CD14-positive monocyte (primary cell): ENCODE data around the gene MED29. TPM values are rescaled to one million over a fixed set of nuclear protein-coding genes. Genes with fewer than 3 reads are reported as not detected.

ENCODE experiments used
- DNase-seq, 3 donors: peaks; one replicate each; pipeline ENCODE4 v3.0.0-alpha.2; 2011 to 2022
- H2AFZ ChIP-seq: 2 replicates; pipeline ENCODE4 v1.6.0; 2012; ENCODE audit warnings: mild to moderate bottlenecking, low read depth, low read length, inconsistent platforms; ENCODE audit not compliant: insufficient read depth, poor library complexity, severe bottlenecking
- H3K27ac ChIP-seq, 2 donors: 1 replicate in 1 of 2; 2 replicates in 1 of 2; pipeline ENCODE4 v1.5.1; 2012 to 2013; ENCODE audit warnings: low read length in 2 of 2, control low read depth in 1 of 2, inconsistent platforms in 1 of 2, low read depth in 1 of 2, mild to moderate bottlenecking in 1 of 2
- H3K27me3 ChIP-seq, 2 donors: one replicate each; pipeline versions ENCODE4 v1.6.0 to v1.6.1; 2011 to 2013; ENCODE audit warnings: low read length in 2 of 2; ENCODE audit not compliant: control insufficient read depth in 2 of 2, insufficient read depth in 2 of 2
- H3K36me3 ChIP-seq, 2 donors: replicated peaks in 1 of 2; 1 replicate in 1 of 2; 2 replicates in 1 of 2; pipeline versions ENCODE4 v1.5.1 to v1.6.1; 2012 to 2013; ENCODE audit warnings: low read length in 2 of 2, control low read depth in 1 of 2, inconsistent platforms in 1 of 2, mild to moderate bottlenecking in 1 of 2; ENCODE audit not compliant: insufficient read depth in 2 of 2, control insufficient read depth in 1 of 2
- H3K4me1 ChIP-seq, 2 donors: 1 replicate in 1 of 2; 2 replicates in 1 of 2; pipeline versions ENCODE4 v1.5.1 to v1.6.1; 2012 to 2013; ENCODE audit warnings: low read length in 2 of 2, control low read depth in 1 of 2, inconsistent platforms in 1 of 2, mild to moderate bottlenecking in 1 of 2, moderate library complexity in 1 of 2; ENCODE audit not compliant: insufficient read depth in 2 of 2, control insufficient read depth in 1 of 2
- H3K4me2 ChIP-seq: replicated peaks from 2 replicates; pipeline ENCODE3; 2012; ENCODE audit warnings: low read length, moderate library complexity, mild to moderate bottlenecking; ENCODE audit not compliant: poor library complexity, severe bottlenecking; ENCODE audit errors: extremely low read depth
- H3K4me3 ChIP-seq, 3 experiments: fragments of 200-600 bp in 1 of 3; sonication (generic) in 1 of 3; replicated peaks in 1 of 3; 1 replicate in 2 of 3; 2 replicates in 1 of 3; pipeline ENCODE4 v1.5.1; 2011 to 2013; ENCODE audit warnings: low read length in 3 of 3, mild to moderate bottlenecking in 3 of 3, control low read depth in 2 of 3, low read depth in 2 of 3, inconsistent platforms in 1 of 3, moderate library complexity in 1 of 3
- H3K79me2 ChIP-seq: 2 replicates; pipeline ENCODE4 v1.6.0; 2012; ENCODE audit warnings: mild to moderate bottlenecking, control low read depth, inconsistent platforms, low read length, moderate library complexity; ENCODE audit not compliant: insufficient read depth
- H3K9ac ChIP-seq: 2 replicates; pipeline ENCODE4 v1.6.0; 2017; ENCODE audit warnings: low read length, mild to moderate bottlenecking; ENCODE audit not compliant: insufficient read depth, poor library complexity, severe bottlenecking
- H3K9me3 ChIP-seq, 2 donors: replicated peaks in 1 of 2; 1 replicate in 1 of 2; 2 replicates in 1 of 2; pipeline versions ENCODE4 v1.5.1 to v1.6.1; 2012 to 2013; ENCODE audit warnings: low read length in 2 of 2, control low read depth in 1 of 2; ENCODE audit not compliant: control insufficient read depth in 1 of 2, insufficient read depth in 1 of 2
- H4K20me1 ChIP-seq: 2 replicates; pipeline ENCODE4 v1.6.0; 2012; ENCODE audit warnings: mild to moderate bottlenecking, low read length, control low read depth, moderate library complexity; ENCODE audit not compliant: insufficient read depth
- H3K27ac Mint-ChIP-seq, 7 donors: one replicate each; pipeline ENCODE4 v1.8.0; 2020; ENCODE audit warnings: mild to moderate bottlenecking in 7 of 7, mixed read lengths in 7 of 7, moderate library complexity in 6 of 7, inconsistent platforms in 2 of 7
- H3K27me3 Mint-ChIP-seq, 3 donors: one replicate each; pipeline ENCODE4 v1.8.0; 2021 to 2022; ENCODE audit warnings: low read depth in 3 of 3, mild to moderate bottlenecking in 3 of 3, mixed read lengths in 3 of 3, moderate library complexity in 3 of 3, inconsistent platforms in 1 of 3
- H3K36me3 Mint-ChIP-seq, 2 donors: one replicate each; pipeline ENCODE4 v1.8.0; 2020; ENCODE audit warnings: mixed read lengths in 2 of 2, inconsistent platforms in 1 of 2, mild to moderate bottlenecking in 1 of 2
- H3K4me1 Mint-ChIP-seq: one replicate; pipeline ENCODE4 v1.8.0; 2020; ENCODE audit warnings: mild to moderate bottlenecking, mixed read lengths
- H3K4me3 Mint-ChIP-seq, 2 donors: one replicate each; pipeline ENCODE4 v1.8.0; 2020; ENCODE audit warnings: mild to moderate bottlenecking in 2 of 2, mixed read lengths in 2 of 2, moderate library complexity in 1 of 2
- H3K9me3 Mint-ChIP-seq, 7 donors: one replicate each; pipeline ENCODE4 v1.8.0; 2020 to 2022; ENCODE audit warnings: mixed read lengths in 7 of 7, mild to moderate bottlenecking in 6 of 7, moderate library complexity in 6 of 7, inconsistent platforms in 2 of 7
- WGBS: methylation state at CpG from one replicate; pipeline ENCODE4 v1.1.5; 2013; ENCODE audit warnings: missing lambda C conversion rate; ENCODE audit not compliant: insufficient coverage; 5-methylcytosine and 5-hydroxymethylcytosine counted together
- intact Hi-C, 2 donors: fragments of 100-400 bp; cut with micrococcal nuclease; formaldehyde crosslinking; loops; one replicate each; pipeline versions ENCODE4 v1.15.0 to v1.15.1; 2023
- polyA plus RNA-seq, 3 donors: library from polyadenylated mRNA; depleted of rRNA in 1 of 3; unstranded in 2 of 3; stranded (reverse) in 1 of 3; fragments of 300-500 nt in 2 of 3; fragments of >200 nt in 1 of 3; fragmentation: Illumina TruSeq in 2 of 3; gene quantifications; 1 replicate in 2 of 3; 2 replicates in 1 of 3; pipeline ENCODE4 v1.2.3, GENCODE V29; 2012 to 2021
- TF ChIP-seq, protein P1 (sequence below): fragments of 200-600 bp; IDR thresholded peaks from one replicate; pipeline ENCODE4 v1.8.0; 2022; ENCODE audit warnings: antibody characterized with exemption, mild to moderate bottlenecking

MED29 gene
- polyA plus RNA-seq, 3 donors = 35.8 to 38.2 (median 37.0) TPM

DNA sequence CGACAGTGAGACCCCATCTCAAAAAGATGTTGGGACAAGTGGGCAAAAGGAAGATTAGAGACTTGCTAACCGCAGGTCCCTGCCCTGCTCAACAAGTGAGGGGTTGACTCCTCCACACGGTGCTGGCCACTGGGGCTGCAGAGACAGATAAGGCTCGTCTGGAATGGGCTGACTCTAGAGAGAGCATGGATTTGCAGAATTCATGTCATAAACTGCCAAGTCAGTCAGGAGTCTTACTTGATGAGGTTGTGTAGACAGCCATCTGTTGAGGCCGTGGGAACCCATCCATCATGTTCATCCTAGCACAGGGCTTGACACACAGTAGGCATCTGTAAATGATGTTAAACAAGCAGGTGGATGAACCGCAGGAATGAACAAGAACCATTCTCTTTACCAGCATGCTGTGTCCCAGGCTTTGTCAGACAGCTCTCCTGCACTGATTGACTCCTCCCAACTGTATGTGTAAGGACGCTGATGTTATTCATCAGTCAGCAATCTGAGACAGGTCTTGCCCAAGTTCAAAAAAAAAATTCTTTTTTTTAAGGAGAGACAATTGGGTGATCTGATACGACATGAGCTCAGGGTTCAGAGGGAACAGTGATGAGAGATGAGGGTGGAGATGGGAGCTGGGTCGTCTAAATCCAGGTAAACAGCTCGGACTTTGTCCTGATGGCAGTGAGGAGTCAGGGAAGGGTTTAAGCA is 9.1 kb upstream of the MED29 start:
- H3K4me1 ChIP-seq = no peaks in the 10 kb centered on the region
- TF ChIP-seq, protein P1, sequence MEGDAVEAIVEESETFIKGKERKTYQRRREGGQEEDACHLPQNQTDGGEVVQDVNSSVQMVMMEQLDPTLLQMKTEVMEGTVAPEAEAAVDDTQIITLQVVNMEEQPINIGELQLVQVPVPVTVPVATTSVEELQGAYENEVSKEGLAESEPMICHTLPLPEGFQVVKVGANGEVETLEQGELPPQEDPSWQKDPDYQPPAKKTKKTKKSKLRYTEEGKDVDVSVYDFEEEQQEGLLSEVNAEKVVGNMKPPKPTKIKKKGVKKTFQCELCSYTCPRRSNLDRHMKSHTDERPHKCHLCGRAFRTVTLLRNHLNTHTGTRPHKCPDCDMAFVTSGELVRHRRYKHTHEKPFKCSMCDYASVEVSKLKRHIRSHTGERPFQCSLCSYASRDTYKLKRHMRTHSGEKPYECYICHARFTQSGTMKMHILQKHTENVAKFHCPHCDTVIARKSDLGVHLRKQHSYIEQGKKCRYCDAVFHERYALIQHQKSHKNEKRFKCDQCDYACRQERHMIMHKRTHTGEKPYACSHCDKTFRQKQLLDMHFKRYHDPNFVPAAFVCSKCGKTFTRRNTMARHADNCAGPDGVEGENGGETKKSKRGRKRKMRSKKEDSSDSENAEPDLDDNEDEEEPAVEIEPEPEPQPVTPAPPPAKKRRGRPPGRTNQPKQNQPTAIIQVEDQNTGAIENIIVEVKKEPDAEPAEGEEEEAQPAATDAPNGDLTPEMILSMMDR = no peak
- Mint-ChIP-seq H3K4me1 (peaks cover 2% of the 10 kb centered on the region), H3K9me3 (no peaks in the 10 kb centered on the region), H3K4me3 (no peak overlapping the region), H3K27me3 (peaks cover 0 to 1% (median 0%) of the 10 kb centered on the region in 3 donors), H3K36me3 (peaks cover 91 to 92% of the 10 kb centered on the region in 2 donors), H3K27ac (peak overlapping the region in 2 of 7 donors; percentile 22 to 40)
- no peaks in the 10 kb centered on the region for H3K9me3 ChIP-seq
- H2AFZ ChIP-seq = no peak overlapping the region
- no peaks in the 10 kb centered on the region for H3K79me2 ChIP-seq
- no peak overlapping the region for H3K27ac ChIP-seq
- no peaks in the 10 kb centered on the region for H3K27me3 ChIP-seq
- 100% methylated on average over 7 of the region's 10 CpGs for WGBS
- intact Hi-C loops = loop anchor here in 1 of 2 donors (5.0 kb wide), 1 partner anchor 35 kb away; no protein-coding TSS in a partner anchor
- no peak overlapping the region for H3K4me2 ChIP-seq
- H3K36me3 ChIP-seq = peaks cover 89 to 100% of the 10 kb centered on the region in 2 donors
- H3K9ac ChIP-seq = no peak overlapping the region
- no peak for DNase-seq
- H4K20me1 ChIP-seq = peaks cover 6% of the 10 kb centered on the region
- no peak overlapping the region for H3K4me3 ChIP-seq

GRCh38 chr19:39382991-39383828 is 8.0 kb upstream of the MED29 start:
- intact Hi-C loops = loop anchor here in 1 of 2 donors (5.0 kb wide), 1 partner anchor 36 kb away; no protein-coding TSS in a partner anchor
- peaks cover 84 to 91% of the 10 kb centered on the region in 2 donors for H3K36me3 Mint-ChIP-seq

More at GRCh38 chr19:39382991-39383828, 8.0 kb upstream of the MED29 start:
- Histone ChIP-seq H3K9ac (no peak overlapping the region), H3K4me3 (no peak overlapping the region), H3K4me1 (no peaks in the 10 kb centered on the region), H3K9me3 (no peaks in the 10 kb centered on the region), H4K20me1 (peaks cover 6% of the 10 kb centered on the region), H3K4me2 (no peak overlapping the region), H3K27ac (peak overlapping the region in 1 of 2 donors; percentile 5), H3K36me3 (peaks cover 86 to 100% of the 10 kb centered on the region in 2 donors), H3K79me2 (no peaks in the 10 kb centered on the region), H3K27me3 (no peaks in the 10 kb centered on the region), H2AFZ (no peak overlapping the region)
- H3K4me1 Mint-ChIP-seq = peaks cover 2% of the 10 kb centered on the region
- WGBS = 94% methylated on average over 18 of the region's 18 CpGs
- no peaks in the 10 kb centered on the region for H3K9me3 Mint-ChIP-seq
- peak overlapping the region; percentile 1 to 72 (median 50) for H3K27ac Mint-ChIP-seq
- TF ChIP-seq, protein P1 = no peak
- peaks cover 0 to 1% (median 0%) of the 10 kb centered on the region in 3 donors for H3K27me3 Mint-ChIP-seq
- DNase-seq = no peak
- H3K4me3 Mint-ChIP-seq = no peak overlapping the region
